HG03521 (cell line): ENCODE results near the gene USP3.
"Not testable (repeated sequence)": the region's sequence is repeated elsewhere in the genome, so short reads cannot be mapped to it uniquely, and the experiment has no call there.

ENCODE experiments used
- ATAC-seq: cut with Tn5 transposase; IDR thresholded peaks from one replicate; pipeline ENCODE4 v1.9.1; 2021; ENCODE audit warnings: mild to moderate bottlenecking, moderate library complexity; ENCODE audit not compliant: unreplicated experiment

Gene USP3

DNA sequence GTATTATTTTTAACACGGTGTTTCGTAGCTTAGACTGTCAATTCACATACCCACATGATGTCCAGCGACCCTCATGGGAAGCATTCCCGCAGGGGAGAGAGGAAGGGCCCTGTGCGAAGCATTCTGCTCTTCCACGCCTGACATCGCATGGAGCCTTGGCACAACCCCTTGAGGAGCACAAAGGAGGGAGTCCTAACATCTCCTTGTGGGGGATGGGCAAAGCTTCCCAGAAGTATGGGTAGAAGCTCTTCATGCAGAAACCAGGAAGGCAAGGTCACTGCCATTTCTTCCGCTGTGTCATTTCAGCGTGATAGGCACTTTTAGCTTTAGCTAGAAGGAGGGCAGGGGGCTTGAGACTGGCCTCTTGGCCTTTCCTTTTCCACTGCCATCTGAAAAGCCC is 28.7 kb upstream of the USP3 start:
- ATAC-seq, result no peak

DNA sequence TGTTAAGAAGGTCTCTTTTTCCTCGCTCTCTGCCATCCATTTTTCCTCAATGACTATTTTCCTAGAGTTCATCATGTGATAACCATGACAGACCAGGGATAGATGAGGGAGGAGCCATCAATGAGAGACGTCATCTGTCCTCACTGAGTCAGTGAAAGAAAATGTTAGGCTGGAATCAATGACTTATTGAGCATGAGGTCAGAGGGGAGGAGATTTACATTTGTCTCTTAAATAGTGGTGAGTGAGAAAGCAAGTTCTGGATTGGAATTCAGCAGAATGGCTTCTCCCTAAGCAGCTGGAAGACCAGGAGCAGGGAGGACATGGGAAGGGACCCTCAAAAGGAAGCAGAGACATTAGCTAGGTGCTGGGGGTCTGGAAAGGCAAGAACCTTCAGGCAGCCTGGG is 28.2 kb upstream of the USP3 start:
- no peak for ATAC-seq

DNA sequence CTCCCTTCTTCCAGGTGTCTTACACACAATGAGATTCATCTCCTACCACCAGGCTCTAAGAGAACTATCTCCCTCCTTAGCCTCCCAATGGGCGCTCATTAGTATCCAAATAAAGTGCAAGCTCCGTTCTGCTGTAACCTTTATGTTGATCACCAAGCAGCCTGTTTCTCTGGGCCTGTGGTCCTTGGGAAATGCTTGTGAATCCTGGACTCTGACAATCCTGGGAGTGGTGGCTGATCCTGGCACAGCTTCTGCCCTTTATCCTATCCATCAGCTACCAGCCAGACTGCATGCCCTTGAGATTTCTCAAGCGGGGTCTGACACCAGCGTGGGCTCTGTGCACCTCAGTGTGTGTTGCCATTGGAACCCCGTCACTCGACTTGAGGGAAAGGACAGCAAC is 26.1 kb upstream of the USP3 start:
- ATAC-seq, result no peak

DNA sequence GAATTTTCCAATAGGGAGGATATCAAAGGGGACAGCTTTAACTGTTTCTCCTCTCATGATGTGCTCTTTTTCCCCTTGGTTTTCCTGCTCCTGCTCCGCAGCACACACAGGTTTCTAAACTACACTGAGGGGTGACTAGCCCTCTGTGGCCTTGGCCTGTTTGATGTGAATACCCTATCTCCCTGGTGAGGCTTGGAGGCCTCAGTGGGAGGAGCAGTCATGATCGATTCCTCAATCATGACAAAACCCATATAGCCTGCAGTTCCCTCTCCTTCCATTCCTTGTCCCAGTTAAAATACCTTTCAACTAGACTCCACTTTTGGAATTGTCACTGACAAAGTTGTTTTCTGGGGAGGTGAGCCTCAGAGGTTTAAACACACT is 24.0 kb upstream of the USP3 start:
- no peak for ATAC-seq

DNA sequence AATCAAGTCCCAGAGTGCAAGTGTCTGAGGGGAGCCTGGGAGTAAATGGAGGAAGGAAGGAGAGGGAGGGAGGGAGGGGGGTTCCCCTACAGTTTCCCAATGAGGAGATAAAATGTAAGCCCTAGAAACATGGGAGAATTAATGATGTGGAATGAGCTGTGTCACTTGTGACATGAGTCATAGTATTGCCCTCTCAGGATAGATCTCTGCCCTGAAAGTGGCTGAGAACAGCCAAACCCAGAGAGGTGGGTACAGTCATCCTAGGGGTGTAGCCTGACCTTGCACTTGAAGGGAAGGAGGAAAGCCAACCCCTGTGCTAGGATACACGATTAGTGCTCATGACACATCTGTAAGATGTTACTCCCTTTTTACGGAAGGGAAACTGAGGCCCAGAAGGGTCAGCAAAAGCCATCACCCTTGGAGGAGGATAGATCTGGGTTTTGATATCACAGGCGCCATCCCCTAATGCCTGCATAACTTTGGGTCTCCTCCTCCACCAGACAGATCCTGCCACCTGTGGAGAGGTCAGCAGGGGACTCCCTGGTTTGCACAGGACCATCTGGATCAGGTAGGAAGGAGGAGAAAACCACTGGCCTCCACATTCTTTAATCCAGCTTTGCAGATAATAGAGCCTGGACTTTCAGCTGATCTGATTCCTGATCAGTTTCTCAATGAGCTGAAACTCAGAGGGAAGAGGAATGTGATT is 23.1 kb upstream of the USP3 start:
- no peak for ATAC-seq

DNA sequence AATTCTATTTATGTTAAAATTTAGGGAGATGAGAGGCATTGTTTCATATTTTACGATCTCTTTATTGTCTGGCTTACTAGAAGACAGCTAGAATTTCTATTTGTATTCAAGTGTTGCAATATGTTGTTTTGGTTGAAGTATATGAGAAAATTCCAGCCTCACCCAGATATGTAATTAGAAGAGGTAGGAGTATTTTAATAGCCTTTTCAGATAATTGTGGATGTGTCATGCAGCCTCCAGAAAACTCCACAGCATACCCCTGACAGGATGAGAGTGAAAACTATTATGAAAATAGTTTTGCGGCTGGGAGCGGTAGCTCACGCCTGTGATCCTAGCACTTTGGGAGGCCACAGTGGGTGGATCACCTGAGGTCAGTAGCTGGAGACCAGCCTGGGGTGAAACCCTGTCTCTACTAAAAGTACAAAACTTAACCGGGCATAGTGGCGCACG is 21.5 kb upstream of the USP3 start:
- ATAC-seq, result no peak

DNA sequence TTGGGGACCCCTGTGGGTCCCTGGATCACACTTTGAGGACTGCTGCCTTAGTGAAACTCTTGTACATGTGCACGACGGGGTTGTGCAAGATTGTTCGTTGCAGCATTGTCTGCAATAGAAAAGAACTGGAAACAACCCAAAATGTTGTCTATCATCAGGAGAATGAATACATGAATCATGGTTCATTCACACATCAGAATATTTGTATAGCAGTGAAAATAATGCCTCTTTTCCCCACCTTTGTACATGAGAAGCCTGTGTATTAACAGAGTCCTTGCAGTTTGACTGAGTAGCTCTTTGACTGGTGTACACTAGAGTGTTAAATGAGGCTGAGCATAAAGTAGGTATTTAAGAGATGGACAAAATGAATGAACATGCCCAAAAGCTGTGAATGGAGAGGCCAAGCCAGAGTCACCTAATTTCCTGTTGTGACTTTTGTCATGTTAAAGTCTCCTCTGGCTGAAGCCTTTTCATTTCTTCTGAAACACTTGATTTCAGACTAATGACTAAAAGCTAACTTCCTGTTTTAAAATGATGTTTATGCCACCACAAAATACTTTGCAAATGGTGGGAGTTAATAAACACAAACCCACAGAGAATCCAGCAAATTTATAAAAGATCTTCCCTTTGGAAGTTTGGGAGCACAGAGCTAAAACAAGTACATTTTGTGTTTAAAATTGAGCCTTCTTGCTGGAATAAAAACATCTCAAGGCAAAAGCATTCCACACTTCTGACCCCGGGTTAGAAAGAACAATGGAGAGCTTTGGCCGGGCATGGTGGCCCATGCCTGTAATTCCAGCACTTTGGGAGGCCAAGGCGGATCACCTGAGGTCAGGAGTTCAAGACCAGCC is 20.6 kb upstream of the USP3 start:
- no peak for ATAC-seq

DNA sequence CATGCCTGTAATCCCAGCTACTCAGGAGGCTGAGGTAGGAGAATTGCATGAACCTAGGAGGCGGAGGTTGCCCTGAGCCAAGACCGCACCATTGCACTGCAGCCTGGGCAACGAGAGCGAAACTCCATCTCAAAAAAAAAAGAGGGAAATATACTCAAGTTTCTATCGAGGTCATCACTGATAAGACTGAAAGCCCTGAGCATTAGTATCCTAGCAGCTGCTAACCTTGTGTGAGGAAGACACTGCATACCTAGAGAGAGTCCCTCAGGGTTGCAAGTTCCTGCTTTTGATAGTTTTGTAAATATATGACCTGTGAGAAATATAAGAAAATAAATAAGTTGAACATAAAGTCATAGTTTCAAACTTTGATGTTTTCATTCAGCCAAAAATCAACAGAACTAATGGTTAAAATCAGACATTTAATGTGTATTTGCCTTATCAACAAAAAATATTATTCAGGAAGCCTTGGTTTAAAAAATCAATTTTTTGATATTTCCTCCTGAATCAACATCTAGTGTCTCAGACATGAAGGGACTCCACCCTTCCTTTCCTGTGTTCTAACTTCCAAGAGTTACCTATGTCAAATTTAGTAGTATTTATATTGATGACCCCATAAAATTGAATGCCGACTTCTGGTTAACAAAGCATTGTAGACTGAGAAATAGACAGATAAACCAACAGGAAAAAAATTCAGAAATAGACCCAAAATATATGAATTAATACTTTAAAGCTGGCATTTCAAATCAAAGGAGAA is 19.8 kb upstream of the USP3 start:
- ATAC-seq, result no peak

DNA sequence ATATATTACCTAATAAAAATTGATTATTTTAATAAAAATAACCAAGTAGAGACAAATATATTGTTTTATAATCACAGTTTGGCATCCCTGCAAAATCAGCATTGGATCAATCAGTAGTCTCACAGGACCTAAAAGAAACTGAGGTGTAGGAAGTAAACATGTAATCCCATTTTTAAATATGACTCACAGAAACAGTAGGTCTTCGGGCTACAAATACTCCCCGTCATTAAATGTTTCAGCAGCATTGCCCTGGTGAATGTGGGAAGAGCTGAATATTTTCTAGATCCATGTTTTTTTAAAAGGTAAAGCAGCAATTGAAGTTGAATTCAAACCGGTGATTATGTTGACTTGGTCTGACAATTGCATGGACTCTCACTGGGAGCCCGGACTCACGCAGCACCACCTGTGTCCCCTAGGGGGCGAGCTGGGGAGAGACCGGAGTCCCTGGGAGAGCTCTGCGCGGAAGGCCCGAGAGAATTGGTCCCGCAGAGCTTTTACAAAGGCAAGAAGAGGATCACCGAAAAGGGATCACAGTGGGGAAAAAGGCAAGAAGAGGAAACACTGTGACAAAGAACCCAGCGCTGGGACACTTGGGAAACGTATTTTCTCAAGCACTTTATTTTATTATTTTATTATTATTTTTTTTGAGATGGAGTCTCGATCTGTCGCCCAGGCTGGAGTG is 17.2 kb upstream of the USP3 start:
- ATAC-seq, result no peak

DNA sequence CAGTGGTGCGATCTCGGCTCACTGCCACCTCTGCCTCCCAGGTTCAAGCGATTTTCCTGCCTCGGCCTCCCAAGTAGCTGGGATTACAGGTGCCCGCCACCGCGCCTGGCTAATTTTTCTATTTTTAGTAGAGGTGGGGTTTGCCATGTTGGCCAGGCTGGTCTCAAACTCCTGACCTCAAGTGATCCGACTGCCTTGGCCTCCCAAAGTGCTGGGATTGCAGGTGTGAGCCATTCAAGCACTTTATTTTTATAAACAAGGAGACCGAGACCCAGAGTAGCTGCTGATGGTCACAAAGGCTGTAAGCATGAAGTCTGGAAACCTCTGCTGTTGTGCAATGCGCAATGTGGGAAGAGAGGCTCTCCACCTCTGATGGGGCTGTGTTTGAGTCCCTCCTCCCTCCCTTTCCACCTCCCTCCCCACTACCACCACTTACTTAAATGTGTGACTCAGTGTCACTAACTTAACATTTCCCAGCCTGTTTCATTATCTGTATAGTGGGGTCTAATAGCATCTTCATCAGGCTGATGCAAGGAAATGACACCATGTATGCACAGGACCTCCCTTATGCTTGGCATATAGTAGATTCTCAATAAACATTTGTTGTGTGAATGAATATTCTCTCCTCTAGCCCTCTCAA is 16.5 kb upstream of the USP3 start:
- not testable (repeated sequence) for ATAC-seq

DNA sequence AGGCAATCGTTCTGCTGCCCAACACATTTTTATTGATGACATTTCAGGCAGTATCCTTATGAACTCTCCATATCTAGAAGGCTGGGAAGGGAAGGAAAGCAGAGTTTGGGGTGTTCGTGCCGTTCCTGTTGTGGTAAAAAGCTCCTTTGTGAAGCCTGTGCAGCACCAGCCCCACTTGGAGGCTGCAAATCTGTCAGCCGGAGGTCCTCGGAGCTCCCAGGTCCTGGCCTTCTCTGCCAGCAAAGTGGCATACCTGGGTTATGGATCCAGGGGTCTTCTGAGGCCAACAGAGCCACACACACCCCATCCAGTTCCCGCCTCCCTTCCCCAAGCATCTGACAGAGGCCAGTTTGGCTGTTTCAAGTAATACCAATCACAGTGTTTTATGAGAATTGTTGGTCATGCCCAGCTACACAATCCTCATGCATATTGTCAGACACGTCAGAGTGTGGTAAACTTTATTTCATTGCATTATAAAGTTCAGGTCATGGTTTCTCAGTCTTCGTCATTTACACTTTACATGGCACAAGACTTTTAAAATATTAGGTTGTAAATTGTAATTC is 15.9 kb upstream of the USP3 start:
- ATAC-seq, result no peak

DNA sequence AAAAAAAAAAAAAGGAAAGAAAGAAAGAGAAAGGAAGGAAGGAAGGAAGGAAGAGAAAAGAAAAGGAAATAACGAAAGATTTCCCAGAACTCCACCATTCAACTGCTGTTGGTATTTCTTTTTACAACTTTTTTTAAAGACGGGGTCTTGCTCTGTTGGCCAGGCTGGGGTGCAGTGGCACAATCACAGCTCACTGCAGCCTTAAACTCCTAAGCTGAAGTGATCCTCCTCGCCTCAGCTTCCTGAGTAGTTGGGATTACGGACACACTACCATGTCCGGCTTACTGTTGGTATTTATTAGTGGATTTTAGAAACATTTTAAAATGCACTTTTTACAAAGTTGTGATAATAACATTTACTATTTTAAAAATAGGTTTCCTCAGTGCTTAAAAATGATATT is 15.0 kb upstream of the USP3 start:
- ATAC-seq, result no peak

DNA sequence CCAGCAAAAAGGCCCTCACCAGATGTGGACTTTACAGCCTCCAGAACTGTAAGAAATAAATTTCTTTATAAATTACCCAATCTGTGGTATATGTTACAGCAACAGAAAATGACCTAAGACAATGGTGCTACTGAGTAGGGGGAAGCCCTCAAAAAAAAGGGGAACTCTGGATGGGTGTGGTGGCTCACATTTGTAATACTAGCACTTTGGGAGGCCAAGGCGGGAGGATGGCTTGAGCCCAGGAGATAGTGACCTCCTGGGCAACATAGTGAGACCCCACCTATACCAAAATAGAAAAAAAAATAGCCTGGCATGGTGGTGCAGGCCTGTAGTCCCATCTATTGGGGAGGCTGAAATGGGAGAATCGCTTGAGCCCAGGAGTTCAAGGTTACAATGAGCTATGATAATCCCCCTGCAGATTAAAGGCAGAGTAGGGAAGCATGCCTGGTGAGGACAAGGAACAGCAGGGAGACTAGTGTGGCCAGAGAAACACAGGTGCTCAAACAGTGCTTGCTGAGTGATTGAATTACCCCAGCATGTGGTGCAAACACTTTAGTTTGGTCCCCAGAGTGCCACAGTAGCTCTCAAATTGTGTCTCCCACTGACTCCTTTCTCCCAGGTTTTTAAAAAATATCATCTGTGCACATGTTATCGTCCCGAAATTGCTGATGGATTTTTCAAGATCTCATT is 13.9 kb upstream of the USP3 start:
- no peak for ATAC-seq

DNA sequence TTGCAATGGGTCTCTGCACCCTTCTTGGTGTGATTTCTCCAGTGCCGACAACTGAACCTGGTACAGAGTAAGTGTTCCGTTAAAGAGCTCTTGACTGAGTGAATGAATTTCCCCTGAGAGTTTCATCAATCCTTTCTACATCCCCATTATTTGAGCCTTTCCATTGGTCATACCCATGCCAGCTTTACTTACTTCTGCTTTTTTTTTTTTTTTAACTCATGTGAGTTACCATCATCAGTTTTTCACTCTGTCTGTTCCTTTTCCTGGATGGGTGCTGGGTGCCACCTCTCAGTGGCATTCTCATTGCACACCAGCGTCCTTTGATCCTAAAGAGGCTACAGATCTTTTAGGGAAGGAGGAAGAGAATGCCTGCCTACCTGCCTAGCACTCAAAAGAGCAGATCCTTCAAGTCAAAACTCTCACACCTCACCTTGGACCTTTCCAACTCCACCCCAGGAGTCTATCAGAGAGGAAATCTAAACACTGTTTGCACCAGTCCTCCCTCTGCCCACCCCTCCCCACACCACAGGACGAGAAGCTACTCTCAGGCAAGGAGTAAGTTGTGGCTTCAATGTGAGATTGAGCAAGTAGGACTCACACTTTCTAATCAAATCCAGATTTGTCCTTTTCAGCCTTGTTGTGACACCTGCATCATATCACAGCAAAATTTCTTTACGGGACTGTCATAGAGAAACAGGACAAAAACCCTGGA is 13.1 kb upstream of the USP3 start:
- no peak for ATAC-seq

DNA sequence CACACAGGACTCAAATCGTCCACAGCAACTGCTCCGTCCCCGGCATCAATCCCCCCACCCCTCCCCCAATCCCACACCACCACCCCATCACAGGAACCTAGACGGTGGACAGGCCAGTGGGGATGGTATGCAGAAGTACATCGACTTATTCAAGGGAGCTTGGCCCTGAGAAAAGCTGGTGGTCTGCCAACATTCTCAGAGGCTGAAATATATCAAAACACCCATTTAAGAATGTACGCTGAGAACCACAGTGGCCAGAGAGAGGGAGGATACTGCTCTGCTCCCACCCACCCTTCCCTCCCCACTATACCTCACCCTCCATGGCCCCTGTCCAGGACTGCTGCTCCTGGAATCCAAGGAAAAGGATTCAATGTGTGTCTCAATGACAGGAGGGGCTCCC is 12.4 kb upstream of the USP3 start:
- no peak for ATAC-seq

DNA sequence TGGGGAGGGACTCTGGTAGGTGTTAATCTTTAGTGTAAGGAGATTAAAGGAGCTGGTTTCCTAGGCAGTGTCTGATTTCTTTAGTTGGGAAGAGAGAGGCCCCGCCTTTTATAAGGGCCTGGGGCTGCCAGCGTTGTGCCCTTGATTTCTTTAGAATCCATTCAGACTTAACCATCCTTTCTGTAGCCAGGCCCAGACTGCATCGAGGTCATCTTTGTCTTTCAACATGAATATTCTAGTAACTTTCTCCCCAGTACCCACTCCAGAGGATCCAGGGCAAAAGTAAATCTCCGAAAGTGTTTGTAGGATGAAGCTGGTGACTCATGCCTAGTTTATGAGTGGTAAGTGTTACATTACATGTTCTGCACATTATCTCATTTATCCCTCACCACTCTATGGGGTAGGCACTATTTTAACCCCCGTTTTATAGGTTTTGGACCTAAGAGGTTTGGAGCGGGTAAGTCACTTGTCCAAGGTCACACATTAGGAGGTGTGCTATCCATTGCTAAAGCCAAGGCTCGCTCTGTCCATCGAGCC is 11.8 kb upstream of the USP3 start:
- no peak for ATAC-seq

DNA sequence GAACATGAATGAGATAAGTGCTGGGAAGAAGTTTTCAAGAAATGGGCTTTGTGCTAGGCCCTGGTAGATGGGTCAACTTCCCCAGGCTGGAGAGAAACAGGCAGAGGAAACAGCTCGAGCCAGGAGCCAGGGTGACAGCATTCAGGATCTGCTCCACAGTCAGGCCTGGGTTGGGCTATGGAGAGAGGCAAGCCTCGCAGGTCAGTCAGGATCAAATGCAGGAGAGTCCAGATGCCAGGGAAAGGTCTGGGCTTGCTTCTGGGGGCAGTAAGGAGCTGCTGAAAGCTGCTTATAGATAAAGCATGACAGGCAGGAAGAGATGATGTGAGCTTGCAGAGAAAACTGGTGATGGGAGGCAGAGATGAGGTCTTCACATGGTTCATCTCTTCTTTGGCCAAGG is 11.0 kb upstream of the USP3 start:
- no peak for ATAC-seq

DNA sequence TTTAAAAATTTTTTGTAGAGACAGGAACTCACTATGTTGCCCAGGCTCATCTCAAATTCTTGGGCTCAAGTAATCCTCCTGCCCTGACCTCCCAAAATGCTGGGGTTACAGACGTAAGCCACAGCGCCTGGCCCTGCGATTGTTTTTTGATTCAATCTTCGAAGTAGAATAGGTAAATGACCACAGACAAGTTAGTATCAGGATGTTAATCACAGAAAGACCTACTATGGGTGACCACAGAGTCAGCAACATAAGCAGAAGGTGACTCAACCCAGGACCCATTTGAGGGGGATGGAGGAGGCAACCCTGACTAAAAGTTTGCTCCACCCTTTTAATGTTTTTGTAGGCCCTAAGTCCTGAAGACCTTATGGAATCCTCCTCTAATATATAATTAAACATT is 10.0 kb upstream of the USP3 start:
- no peak for ATAC-seq

DNA sequence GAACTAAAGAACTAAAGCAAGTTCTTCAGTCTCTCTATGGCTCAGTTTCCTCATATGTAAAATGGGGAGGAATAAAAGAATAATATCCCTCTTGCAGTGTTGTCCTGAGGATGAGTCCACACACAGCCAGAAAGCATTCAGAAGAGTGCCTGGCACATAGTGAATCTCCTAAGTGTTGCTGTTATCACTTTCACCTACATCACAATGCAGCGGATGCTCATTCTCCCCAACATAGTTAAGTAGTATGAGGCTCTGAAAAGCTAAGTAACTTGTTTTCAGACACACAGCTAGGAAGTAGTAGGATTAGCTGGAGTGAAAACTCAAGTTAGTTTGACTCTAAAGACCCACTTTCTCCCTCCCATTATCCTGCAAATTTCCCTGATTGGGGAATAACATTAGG is 9.1 kb upstream of the USP3 start:
- no peak for ATAC-seq
